Activated CD8-positive, alpha-beta memory T cell treated with anti-CD3 and anti-CD28 coated beads for 4 hours (primary cell): Measurements from ENCODE around the gene TRIM7.

Source experiments
- DNase-seq, 2 donors: peaks; one replicate each; pipeline ENCODE4 v3.0.0-alpha.2; 2020; ENCODE audit warnings: low read depth in 2 of 2

The TRIM7 gene

DNA sequence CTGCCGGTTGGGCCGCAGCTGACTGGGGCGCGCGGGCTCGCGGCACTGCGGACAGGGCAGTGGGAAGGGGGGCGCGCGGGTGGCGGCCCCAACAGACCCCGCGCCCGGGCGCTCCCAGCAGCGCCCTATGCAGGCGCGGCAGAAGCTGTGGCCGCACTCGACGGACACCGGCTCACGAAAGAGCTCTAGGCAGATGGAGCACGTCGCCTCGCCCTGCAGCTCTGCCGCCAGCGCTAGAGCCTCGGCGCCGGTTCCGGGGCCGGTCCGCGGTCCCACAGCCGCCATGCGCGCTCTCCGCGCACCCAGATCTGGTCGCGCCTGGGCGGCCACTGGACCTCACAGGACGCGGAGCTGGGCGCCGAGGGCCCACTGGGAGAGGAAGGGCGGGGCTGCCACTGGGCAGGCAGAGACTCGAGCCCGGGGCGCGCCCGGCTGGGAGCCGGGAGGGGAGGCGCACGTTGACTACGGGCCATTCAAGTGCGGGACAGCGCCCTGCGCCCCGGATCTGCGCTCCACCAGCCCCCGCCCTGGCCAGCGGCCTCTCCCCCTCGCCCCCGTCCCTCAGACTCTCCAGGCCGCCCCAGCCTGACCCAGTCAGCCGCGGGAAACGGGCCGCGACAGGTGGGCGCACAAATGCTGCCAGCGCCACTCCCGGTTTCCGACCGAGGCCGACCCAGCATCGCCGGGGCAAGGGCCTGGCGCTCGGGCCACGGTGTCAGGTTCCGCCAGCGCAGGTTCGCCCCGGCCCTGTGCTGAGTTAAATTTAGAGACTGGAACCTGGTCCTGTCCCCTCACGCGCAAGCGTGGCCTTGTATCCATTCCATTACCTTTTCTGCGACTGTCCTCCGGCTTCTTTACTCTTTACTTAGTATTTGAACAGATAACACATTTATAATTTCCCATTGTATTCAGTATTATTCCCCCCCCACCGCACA lies at the start of gene TRIM7:
TSS of gene TRIM7 (minus strand) at position 371 of the 935 bp plus-strand sequence. CDS start at position 285, 86 bp downstream.
- no peak for DNase-seq

DNA sequence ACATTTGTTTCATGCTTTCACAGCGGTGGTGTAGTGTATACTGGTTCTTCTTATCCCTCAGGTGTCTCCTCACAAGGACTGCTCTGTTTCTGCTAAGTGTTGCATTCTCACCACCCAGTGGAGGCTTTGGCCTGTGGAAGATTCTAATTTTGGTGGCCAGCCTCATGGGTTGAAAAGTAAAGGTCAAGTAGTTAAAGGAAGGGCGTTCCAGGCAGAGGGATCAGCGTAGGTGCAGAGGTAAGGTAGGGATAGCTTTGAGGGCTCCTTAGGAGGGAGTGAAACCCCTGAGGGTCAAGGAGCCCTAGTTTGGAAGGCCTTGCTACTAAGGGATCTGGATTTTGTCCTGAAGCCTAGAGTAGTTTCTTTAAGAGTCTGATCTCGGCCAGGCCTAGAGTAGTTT lies 43.3 kb upstream of the TRIM7 start:
- DNase-seq = no peak

DNA sequence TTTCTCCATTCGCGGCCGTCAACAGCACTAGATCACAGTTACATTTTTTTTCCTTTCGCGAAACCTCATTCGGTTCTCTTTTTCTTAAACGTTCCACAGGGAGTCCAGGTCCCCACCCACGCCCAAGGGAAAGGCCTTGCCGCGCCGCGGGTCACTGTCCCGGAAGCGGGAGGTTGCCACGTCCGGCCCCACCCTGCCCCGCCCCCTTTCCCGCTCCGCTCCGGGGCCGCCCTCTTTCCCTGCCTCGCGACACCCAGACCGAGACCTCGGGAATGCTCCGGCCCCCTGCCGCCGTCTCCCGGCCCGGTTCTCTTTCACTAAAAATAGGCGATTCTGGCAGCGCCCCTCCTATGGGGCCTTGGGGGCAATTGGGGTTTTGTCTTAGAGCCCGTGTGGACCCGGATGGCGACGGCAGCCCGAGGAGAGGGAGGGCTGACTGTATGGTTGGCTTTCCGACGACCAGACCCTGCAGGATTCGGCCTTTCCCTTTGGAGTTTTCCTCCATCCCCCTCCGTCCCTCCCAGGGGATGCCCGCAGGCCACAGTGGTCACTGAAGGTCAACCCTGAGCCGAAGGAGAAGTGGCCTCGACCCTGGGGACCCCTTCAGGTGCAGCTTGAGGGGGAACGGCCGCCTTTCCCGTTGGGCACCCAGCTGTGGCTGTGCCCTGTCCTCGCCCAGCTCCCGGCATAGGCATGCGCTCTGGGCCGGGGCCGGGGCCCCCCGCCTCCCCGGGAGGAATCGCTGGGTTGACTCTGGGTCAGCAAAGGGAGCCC lies 41.5 kb upstream of the TRIM7 start:
- peak; percentile 55 to 57 for DNase-seq

DNA sequence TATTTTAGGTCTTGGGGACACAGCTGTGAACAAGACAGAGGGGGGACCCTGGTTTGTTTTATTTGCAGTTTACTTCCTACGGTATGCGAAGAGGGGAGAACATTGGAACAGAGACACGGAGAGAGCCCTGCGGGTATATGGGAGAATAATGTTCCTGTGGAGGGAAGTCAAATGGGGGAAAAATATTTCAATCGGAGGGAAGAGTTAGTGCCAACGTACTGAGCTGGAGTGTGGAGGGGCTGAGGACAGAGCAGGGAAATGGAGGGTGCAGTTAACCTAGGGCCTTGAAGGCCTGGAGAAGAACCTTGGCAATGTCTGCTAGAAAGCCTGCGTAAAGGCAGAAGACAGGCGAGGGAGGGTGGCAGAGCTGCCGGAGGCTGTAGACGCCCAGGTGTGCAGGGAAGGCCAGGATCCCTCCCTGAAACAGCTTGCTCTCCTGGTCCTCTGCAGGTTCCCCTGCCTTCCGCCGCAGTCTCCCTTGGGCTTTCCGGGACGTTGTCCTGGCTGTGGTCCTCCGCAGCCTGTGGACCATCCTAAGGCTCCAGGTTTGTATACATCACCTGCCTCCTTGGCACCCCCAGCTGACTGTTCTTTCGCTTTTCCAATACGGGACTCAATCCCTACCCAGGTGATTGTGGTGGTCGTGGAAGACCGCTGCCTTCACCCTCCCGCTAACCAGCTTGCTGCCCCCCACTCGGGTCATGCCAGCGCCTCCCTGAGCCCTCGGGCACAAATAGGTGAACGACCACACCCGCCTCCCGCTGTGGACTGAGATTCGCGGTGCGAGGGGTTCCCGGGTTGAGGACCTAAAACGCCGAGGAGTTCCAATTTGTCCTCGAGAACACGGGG lies 40.7 kb upstream of the TRIM7 start:
- no peak for DNase-seq

DNA sequence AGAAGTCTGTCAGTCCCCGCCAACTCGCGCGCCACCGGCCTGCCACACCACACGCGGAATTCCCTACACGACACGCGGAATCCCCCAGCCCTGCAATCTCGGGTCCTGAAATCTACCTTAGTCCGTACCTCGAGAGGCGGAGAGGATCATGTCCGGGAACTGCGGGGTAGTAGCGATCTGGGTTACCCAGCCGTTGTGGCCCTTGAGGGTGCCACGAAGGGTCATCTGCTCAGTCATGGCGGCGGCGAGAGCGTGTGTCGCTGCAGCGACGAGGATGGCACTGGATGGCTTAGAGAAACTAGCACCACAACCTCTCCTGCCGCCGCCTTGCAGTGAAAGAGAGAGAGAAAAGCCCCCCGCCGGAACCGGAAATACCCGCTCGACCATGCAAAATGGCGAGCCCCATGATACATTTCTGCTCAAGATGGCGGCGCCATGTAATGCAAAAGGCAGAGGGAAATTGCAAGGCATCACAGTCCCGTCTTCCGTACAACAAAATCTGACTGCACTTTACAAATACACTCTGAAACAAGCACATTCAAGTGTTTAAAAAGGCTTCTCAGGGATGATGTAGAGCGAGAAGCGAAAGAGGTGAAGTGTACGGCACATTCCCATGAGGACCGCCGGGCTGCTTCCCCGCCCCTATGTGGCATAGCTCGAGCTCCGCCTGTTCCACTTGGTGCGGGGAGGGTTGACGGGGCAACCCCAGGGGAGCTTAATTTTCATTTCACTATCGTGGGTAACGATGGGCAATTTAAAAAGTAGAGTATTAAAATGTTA lies 38.8 kb upstream of the TRIM7 start, which contains the start of gene RACK1:
TSS of gene RACK1 (minus strand) at position 343 of the 780 bp plus-strand sequence. CDS start at position 237, 106 bp downstream.
- peak; percentile 74 to 81 for DNase-seq

DNA sequence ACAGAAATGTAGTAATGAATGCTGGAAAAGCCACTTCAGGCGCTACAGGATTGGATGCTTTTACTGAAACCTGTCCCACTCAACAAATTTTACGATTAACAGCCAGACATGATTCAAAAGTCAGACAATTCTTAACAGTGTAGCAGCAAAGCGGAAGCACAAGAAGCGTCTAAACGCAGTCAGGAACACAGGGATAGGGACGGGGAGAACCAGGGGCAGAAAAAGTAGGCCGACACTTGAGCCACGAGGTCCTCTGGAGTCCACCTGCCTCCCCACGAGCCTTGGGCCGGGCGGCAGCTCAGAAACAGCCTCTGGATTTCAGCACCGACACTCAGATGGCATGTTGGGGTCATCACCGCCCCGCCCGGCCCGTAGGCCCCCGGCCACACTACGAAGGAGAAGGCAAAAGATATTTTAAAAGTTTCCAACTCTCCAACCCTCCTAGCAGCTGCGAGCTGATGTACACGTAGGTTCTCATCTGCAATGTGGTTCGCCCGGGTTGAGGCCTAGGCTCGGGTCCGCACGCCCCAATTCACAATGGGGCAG lies 38.1 kb upstream of the TRIM7 start:
- no peak for DNase-seq

DNA sequence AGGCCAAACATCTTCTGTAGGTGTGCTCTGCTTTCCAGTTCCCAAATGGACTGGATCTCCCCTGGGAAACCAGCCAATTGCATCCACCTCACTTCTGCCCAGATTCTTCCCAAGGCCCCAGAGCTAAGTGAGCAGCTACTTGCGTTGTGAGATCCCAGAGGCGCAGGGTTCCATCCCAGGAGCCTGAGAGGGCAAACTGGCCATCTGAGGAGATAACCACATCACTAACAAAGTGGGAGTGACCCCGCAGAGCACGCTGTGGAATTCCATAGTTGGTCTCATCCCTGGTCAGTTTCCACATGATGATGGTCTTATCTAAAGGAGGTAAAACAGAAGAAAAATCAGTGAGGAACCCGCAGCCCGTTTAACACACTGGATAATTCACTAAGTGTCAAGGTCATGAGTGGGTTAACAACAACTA lies 37.0 kb upstream of the TRIM7 start:
- DNase-seq = no peak

DNA sequence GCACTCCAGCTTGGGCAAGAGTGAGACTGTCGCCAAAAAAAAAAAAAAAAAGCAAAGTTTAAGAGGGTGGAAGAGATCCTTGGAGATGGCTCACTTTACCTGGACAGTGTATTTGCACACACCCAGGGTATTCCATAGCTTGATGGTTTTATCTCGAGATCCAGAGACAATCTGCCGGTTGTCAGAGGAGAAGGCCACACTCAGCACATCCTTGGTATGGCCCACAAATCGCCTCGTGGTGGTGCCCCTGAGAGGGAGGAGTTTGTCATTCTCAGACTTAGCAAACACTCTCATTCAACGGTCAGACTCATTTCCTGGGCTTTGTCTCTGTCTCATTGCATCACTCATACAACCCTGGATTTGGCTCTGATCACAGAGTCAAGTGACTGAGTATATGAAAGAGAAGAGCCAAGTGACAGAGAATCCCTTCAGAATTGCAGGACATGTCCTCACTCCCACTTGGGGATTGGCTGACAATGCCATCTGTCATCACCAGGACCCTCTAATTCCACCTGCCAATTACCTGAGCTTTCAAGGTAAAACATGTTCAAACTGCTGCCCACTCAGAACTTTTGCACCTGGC lies 36.5 kb upstream of the TRIM7 start:
- DNase-seq = no peak

DNA sequence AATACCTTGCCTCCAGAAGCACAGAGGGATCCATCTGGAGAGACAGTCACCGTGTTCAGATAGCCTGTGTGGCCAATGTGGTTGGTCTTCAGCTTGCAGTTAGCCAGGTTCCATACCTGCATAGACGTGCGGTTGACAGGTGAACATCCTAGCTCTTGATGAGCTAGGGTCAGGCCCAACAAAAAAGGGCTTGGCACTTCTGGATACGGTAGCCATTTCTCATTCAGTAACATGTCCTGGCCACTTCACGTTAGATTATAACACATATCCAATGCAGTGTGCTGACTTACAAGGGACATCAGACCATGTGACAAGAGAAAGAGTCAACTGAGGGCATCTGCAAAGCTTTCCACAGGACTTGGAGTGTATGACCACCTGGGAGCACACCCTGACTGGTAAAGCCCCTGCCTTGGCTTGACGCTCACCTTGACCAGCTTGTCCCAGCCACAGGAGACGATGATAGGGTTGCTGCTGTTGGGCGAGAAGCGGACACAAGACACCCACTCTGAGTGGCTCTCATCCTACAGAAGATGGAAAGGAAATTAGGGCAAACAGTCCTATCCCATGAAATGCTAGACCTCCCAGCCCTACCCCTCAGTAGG lies 34.2 kb upstream of the TRIM7 start:
- no peak for DNase-seq

DNA sequence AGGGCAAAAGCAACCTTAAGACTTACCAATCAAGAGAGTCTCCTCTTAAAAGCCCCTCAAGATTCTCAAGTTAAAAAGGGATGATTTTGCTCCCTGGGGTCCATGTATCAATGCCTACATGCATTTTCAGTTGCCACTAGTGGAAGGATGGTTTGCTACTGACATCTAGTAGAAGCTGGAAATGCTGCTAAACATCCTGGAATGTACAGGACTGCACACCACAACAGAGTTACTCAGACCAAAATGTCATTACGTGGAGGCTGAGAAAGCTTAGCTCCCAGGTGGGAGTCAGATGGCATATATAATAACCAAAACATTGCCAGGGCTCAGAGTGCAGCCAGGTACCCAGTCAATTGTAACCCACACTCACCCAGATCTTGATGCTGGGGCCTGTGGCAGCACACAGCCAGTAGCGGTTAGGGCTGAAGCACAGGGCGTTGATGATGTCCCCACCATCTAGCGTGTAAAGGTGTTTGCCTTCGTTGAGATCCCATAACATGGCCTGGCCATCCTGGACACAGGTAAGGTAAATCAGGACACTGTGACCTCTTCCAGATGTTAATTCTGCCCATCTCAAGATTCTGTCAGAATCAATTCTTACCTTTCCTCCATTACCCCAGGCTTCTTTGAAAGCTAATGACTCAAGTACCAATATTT lies 32.9 kb upstream of the TRIM7 start:
- DNase-seq = no peak

DNA sequence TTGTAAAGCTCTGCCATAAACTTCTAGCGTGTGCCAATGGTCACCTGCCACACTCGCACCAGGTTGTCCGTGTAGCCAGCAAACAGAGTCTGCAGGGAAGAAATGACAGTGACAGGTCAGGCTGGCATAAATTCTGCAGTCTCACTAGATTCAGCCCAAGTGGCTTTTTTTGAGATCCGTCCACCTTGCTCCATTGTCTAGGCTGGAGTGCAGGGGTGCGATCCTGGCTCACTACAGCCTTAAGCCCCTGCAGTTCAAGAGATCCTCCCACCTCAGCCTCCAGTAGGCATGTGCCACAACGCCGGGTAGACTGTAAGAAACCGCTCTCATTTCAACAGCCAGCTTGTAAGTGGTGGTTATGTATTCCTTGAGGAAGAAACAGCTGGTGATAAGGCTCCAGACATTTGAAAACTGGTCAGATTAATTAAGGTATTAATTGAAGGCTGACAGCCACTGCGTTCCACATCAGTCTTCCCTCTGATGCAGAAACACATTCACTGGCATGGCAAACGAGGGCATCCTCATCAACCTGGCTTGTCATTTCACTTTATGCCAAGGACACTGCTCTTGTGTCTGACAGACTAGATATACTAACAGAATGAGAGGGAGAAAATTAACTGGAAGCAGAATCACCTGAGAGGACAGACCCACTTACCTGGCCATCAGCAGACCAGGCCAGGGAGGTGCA lies 32.1 kb upstream of the TRIM7 start:
- no peak for DNase-seq

DNA sequence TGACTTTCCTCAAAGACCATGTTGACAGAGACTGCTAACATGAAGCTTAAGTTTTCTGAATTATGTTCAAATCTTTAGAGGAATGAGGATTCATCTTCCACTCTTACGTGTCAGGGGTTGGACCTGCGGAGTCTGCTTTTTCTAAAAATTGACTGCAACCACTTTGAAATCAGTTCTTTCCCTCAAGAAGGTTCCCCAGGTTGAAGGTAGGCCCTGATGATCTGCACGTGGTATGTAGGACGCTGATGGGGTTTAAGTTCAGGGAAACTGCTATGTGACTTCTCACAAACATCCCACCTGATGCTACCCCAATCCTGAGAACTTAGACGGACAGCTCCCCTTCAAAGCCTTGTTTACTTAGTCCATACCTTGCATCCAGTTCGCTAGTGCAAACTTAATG lies 31.5 kb upstream of the TRIM7 start:
- DNase-seq = no peak

DNA sequence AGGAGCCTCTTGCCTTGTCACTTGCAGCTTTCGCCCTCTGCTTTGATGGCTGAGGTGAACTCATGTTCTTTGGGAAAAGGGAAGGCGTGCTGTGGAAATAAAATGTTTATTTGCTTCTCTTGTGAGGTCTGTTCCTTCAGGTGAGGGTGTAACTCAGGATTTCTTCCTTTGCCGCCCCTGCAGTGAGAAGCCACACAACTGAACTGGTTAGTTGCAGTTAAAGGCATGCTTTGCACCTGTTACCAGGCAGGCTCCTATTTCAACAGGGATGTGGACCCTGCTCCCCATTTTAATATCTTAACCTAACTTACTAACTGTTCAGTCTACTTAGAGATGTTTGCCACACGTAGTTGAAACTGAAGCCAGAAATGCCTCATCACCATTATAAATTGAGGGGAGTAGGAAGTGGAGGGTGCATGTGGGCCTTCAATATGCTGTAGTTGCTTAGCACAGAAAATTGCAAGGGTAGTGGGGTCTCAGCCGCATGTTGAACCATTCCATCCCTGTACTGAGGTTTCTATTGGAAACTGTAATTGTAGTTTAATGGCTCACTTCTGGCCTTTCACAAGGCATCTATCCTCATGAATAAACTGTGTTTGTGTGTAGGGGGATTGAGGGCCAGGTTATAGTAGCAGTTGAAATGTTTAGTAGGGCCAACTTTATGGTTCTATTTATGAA lies 30.8 kb upstream of the TRIM7 start:
- DNase-seq = no peak

DNA sequence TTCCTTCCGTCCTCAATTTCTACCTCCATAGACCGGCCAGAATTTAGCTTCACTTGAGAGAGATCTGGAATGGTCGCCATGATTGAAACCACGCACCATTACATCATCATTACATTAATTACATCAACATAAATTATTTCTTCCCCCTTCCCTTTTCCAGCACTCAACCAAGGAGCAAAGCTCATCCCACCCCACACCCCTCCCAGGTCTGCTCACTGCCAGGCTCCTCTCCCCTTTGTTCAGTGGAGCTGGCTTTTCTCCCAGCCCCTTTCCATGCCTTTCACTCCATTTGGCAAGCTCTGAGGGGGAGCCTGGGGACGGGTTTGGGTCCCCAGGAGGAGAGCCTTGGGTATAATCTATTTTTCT lies 30.3 kb upstream of the TRIM7 start:
- DNase-seq = no peak

DNA sequence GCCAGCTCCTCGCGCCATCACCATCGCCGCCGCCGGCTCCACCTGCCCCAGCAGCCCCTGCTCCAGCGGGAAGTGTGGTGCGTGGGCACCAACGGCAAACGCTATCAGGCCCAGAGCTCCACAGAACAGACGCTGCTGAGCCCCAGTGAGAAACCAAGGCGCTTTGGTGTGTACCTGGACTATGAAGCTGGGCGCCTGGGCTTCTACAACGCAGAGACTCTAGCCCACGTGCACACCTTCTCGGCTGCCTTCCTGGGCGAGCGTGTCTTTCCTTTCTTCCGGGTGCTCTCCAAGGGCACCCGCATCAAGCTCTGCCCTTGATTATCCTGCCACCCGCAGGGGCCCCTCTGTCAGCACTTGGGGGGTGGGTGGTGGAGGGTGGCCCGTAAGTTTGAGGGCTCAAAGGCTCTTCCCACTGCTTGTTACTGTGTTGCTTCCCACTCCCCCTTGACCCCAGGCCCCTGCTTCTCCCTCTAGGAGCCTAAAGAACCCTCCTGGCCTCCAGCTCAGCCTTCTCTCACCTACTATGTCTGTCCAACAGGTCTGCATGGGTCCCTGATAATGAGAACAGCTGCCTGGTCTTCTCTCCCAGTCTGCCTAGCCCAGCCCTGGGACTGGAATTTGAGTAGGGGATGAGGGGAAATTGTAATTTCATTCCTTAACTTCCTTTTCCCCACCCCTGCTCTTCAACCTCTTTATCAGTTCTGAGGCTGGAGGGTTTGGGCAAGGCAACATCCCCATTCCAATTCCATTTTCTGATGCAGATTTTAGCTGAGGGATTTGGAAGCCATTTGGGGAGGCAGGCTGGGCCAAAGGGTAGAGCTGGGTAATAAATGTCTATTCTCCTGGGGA lies 29.7 kb upstream of the TRIM7 start:
- DNase-seq = no peak

DNA sequence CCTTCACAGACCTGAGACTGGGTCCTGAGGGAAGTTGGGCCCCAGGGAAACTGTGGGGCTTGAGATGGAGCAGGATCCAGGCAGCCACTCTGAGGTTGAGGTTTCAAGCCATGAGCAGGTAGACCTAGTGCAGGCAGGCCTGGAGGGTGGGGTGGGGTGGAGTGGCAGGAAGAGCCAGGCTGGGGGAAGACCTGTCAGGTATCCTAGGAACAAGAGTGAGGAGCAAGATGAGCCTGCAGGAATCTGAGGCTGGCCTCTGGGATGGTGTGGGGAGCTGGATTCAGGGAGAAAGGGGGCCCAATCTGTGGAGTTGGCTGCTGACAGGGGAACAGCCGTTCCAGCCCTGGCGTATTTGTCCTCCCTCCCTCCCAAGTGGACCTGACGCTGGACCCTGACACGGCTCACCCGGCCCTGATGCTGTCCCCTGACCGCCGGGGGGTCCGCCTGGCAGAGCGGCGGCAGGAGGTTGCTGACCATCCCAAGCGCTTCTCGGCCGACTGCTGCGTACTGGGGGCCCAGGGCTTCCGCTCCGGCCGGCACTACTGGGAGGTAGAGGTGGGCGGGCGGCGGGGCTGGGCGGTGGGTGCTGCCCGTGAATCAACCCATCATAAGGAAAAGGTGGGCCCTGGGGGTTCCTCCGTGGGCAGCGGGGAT lies 28.9 kb upstream of the TRIM7 start:
- DNase-seq = no peak
